Stomach (tissue), 9 donors: ENCODE data around the gene IQCN. TPM values are rescaled to one million over a fixed set of nuclear protein-coding genes. Genes with fewer than 3 reads are reported as not detected.

Source experiments
- DNase-seq, 2 donors: peaks; one replicate each; pipeline versions ENCODE4 v3.0.0 to v3.0.0-alpha.2; 2013 to 2019
- H3K27ac ChIP-seq, 5 donors: fragments of 200-600 bp in 4 of 5; sonication (generic) in 4 of 5; one replicate each; pipeline ENCODE4 v1.5.1; 2013 to 2019; ENCODE audit warnings: mild to moderate bottlenecking in 1 of 5, moderate library complexity in 1 of 5
- H3K27me3 ChIP-seq, 3 donors: fragments of 200-600 bp; sonication (generic); one replicate each; pipeline ENCODE4 v1.5.1; 2017 to 2019; ENCODE audit warnings: mixed run types in 1 of 3
- H3K36me3 ChIP-seq, 4 donors: fragments of 200-600 bp; sonication (generic); 1 replicate in 3 of 4; 2 replicates in 1 of 4; pipeline ENCODE4 v1.5.1; 2016 to 2019
- H3K4me1 ChIP-seq, 4 donors: fragments of 200-600 bp; sonication (generic); one replicate each; pipeline ENCODE4 v1.5.1; 2016 to 2019
- H3K4me3 ChIP-seq, 4 donors: fragments of 200-600 bp; sonication (generic) in 3 of 4; one replicate each; pipeline ENCODE4 v1.5.1; 2016 to 2019; ENCODE audit warnings: mild to moderate bottlenecking in 1 of 4
- H3K9me3 ChIP-seq, 4 donors: fragments of 200-600 bp; sonication (generic); one replicate each; pipeline ENCODE4 v1.5.1; 2016 to 2019
- EP300 ChIP-seq: sonication (generic); formaldehyde crosslinking; IDR thresholded peaks from one replicate; pipeline ENCODE4 v1.6.1; 2017; ENCODE audit warnings: antibody characterized with exemption
- POLR2A ChIP-seq, 4 donors: fragments of 450-650 bp; IDR thresholded peaks; one replicate each; pipeline ENCODE4 v1.6.1; 2016; ENCODE audit warnings: antibody characterized with exemption in 4 of 4, control low read depth in 2 of 4, mild to moderate bottlenecking in 1 of 4, moderate library complexity in 1 of 4
- POLR2AphosphoS5 ChIP-seq, 3 donors: sonication (generic); formaldehyde crosslinking; IDR thresholded peaks; one replicate each; pipeline ENCODE4 v1.6.1; 2016; ENCODE audit warnings: antibody characterized with exemption in 3 of 3
- WGBS, 5 donors: extraction: QIAGEN DNeasy Blood & Tissue Kit in 3 of 5; methylation state at CpG; one replicate each; pipeline versions ENCODE4 v1.1.5 to v1.1.7; 2013 to 2018; 5-methylcytosine and 5-hydroxymethylcytosine counted together
- intact Hi-C: fragments of 100-400 bp; cut with DNase I; formaldehyde crosslinking; loops from one replicate; pipeline ENCODE4 v1.15.1; 2023; ENCODE audit warnings: low total_unique reads
- polyA plus RNA-seq, 3 donors: library from polyadenylated mRNA; stranded (reverse); fragments of 200-250 nt; gene quantifications; one replicate each; pipeline ENCODE4 v1.2.3, GENCODE V29; 2013
- total RNA-seq, 5 donors: library from RNA; depleted of rRNA; stranded (reverse); fragments of >200 nt; gene quantifications; one replicate each; pipeline versions ENCODE4 v1.1.0 to v1.2.3, GENCODE V29; 2014 to 2016
- TF ChIP-seq, protein P1 (sequence below), 7 experiments: fragments of 450-650 bp in 4 of 7; fragments of 200-600 bp in 3 of 7; sonication (generic) in 3 of 7; IDR thresholded peaks; one replicate each; pipeline ENCODE4 v1.5.1; 2016 to 2019; ENCODE audit warnings: antibody characterized with exemption in 7 of 7, control low read depth in 2 of 7, mild to moderate bottlenecking in 1 of 7
- donor health status: healthy with polysubstance abuse.
- donor health status: Bipolar disorder and iron deficiency.
- donor health status: healthy.

Gene IQCN
- total and polyA plus RNA-seq, 8 donors = 1.4 to 35.7 (median 2.7) TPM; not detected in 1

DNA sequence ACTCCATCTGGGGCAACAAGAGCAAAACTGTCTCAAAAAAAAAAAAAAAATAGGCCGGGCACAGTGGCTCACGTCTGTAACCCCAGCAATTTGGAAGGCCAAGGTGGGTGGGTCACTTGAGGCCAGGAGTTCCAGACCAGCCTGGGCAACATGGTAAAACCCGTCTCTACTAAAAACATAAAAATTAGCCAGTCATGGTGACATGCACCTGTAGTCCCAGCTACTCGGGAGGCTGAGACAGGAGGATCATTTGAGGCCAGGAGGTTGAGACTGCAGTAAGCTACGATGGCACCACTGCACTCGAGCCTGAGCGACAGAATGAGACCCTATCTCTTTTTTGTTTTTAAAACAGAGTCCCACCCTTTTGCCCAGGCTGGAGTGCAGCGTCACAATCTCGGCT, 3.9 kb downstream of the IQCN start:
- H3K4me1 ChIP-seq = peaks cover 16 to 33% (median 19%) of the 10 kb centered on the region in 4 donors
- no peak overlapping the region for H3K27ac ChIP-seq
- no peaks in the 10 kb centered on the region for H3K9me3 ChIP-seq
- no peak for DNase-seq
- intact Hi-C loops = no loop called here
- no peak overlapping the region for H3K4me3 ChIP-seq
- H3K36me3 ChIP-seq = peaks cover 25 to 42% (median 36%) of the 10 kb centered on the region in 4 donors
- H3K27me3 ChIP-seq = no peaks in the 10 kb centered on the region
- no peak for TF ChIP-seq POLR2A (IDR thresholded peaks at IDR 0.05)
- no peak for TF ChIP-seq POLR2AphosphoS5 (IDR thresholded peaks at IDR 0.05)
- no peak for TF ChIP-seq EP300
- TF ChIP-seq, protein P1, sequence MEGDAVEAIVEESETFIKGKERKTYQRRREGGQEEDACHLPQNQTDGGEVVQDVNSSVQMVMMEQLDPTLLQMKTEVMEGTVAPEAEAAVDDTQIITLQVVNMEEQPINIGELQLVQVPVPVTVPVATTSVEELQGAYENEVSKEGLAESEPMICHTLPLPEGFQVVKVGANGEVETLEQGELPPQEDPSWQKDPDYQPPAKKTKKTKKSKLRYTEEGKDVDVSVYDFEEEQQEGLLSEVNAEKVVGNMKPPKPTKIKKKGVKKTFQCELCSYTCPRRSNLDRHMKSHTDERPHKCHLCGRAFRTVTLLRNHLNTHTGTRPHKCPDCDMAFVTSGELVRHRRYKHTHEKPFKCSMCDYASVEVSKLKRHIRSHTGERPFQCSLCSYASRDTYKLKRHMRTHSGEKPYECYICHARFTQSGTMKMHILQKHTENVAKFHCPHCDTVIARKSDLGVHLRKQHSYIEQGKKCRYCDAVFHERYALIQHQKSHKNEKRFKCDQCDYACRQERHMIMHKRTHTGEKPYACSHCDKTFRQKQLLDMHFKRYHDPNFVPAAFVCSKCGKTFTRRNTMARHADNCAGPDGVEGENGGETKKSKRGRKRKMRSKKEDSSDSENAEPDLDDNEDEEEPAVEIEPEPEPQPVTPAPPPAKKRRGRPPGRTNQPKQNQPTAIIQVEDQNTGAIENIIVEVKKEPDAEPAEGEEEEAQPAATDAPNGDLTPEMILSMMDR (IDR thresholded peaks at IDR 0.05) = no peak
- WGBS, 5 donors = 88 to 94% (median 92%) methylated on average over 9 of the region's 9 CpGs

DNA sequence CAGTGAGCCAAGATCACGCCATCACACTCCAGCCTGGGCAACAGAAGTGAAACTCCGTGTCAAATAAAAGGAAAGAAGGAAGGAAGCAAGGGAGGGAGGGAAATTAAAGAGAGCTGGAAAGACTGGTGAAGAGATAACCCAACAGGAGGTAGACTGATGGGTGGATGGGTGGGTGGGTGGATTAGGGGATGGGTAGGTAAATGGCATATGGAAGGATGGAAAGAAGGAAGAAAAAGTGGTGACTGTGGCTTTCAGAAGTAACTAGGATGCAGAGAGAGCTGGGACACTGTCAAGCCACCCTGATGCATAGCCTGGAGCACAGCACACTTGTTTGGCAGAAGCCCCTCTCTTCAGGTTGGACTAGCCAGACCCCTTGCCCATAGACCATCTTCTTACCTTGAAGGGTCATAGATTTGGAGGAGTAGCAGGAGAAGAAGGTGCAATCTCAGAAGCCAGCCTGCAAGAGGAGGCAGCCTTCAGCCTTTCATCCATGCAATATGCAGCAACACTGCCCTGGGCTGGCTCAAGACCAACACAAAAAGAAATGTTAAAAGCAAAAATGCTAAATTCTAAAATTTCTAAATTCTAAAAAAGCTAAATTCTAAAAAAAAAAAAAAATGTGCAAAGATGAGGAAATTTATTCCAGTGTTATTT, 5.1 kb downstream of the IQCN start:
- H3K36me3 ChIP-seq = peaks cover 25 to 51% (median 48%) of the 10 kb centered on the region in 4 donors
- TF ChIP-seq, protein P1 (IDR thresholded peaks at IDR 0.05) = no peak
- TF ChIP-seq POLR2A (IDR thresholded peaks at IDR 0.05) = no peak
- intact Hi-C loops = no loop called here
- peaks cover 5 to 22% (median 8%) of the 10 kb centered on the region in 4 donors for H3K4me1 ChIP-seq
- no peak overlapping the region for H3K27ac ChIP-seq
- DNase-seq = no peak
- 67 to 88% (median 82%) methylated on average over 2 of the region's 2 CpGs for WGBS, 5 donors
- H3K9me3 ChIP-seq = no peaks in the 10 kb centered on the region
- no peaks in the 10 kb centered on the region for H3K27me3 ChIP-seq
- H3K4me3 ChIP-seq = no peak overlapping the region

DNA sequence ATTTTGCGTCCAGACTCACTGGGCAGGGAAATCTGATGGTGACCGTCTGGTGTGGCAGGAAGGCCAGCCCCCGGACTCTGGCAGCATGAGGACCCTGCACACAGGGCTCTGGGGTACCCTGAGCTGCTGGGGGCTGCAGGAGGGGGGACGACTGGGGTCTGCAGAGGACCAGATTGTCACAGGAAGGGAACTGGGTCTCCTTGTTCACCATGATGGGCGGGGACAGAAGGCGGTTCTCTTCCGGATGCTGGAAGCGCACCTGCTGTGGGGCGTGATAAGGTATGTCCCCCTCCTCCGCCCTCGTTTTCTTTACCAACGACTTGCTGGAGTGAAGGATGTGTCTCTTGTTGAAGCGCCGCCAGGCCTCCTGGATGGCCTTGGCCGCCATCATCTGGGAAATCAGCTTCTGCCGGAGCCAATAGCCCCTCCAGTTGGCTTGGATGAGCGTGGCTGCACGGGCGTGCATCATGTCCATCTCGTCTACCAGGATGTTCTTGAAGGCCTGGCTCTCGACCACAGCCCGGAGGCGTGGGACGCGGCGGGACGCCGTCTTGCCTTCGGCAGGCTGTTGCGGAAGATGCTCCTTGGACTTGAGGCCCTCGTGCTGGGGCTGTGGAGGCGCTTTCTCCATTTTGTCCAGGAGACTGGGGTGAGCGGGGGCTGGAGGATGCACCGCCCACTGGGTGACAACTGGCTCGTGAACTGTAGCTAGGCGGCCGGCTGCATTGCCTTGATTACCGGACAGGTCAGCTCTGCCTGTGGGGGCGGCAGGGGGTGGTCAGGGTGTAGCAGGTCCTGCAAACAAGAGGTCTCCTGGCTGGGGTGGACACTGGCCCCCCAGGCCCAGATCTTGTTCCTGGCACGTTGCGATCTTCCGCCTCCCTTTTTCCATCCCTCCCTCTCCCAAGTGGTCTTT, 7.2 kb downstream of the IQCN start:
- no peak overlapping the region for H3K27ac ChIP-seq
- intact Hi-C loops = no loop called here
- no peaks in the 10 kb centered on the region for H3K27me3 ChIP-seq
- peaks cover 25 to 65% (median 54%) of the 10 kb centered on the region in 4 donors for H3K36me3 ChIP-seq
- WGBS, 5 donors = 87 to 93% (median 92%) methylated on average over 26 to 42 of the region's 42 CpGs
- peaks cover 0 to 6% (median 2%) of the 10 kb centered on the region in 4 donors for H3K4me1 ChIP-seq
- TF ChIP-seq POLR2A (IDR thresholded peaks at IDR 0.05) (no peak), EP300 (no peak), POLR2AphosphoS5 (IDR thresholded peaks at IDR 0.05) (no peak)
- TF ChIP-seq, protein P1 (IDR thresholded peaks at IDR 0.05) = no peak
- H3K9me3 ChIP-seq = no peaks in the 10 kb centered on the region
- no peak overlapping the region for H3K4me3 ChIP-seq
- DNase-seq = no peak

DNA sequence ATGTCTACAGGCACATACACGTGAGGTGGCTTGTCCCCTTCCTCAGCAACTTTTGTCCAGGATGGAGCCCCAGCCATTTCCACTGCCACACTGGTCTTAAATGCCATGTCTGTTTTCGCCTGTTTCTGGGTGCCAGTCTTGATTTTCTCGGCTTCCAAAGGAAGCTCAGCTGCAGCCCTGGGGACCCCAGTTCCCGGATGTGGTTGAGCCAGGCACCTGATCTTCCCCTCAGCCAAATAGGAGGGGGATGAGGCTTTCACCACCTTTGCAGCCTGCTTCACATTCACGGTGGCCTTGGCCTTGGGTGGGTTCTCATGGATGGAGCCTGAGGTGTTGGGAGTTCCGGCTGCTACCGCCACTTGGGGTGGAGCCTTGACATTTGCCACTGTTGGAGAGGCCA, 8.7 kb downstream of the IQCN start:
- TF ChIP-seq POLR2AphosphoS5 (IDR thresholded peaks at IDR 0.05) = no peak
- TF ChIP-seq EP300 = no peak
- TF ChIP-seq, protein P1 (IDR thresholded peaks at IDR 0.05) = no peak
- no peak for TF ChIP-seq POLR2A (IDR thresholded peaks at IDR 0.05)
- intact Hi-C loops = no loop called here
- H3K27ac ChIP-seq = no peak overlapping the region
- no peak overlapping the region for H3K4me3 ChIP-seq
- H3K4me1 ChIP-seq = no peaks in the 10 kb centered on the region
- 81 to 96% (median 89%) methylated on average over 7 of the region's 7 CpGs for WGBS, 5 donors
- DNase-seq = no peak
- H3K36me3 ChIP-seq = peaks cover 25 to 65% (median 54%) of the 10 kb centered on the region in 4 donors
- H3K9me3 ChIP-seq = no peaks in the 10 kb centered on the region
- no peaks in the 10 kb centered on the region for H3K27me3 ChIP-seq
